GM18520 (cell line): ENCODE results near the gene NLRX1.
"Not testable (repeated sequence)": the region's sequence is repeated elsewhere in the genome, so short reads cannot be mapped to it uniquely, and the experiment has no call there.

ENCODE experiments used
- ATAC-seq: cut with Tn5 transposase; IDR thresholded peaks from one replicate; pipeline ENCODE4 v1.9.1; 2021; ENCODE audit not compliant: unreplicated experiment

Gene NLRX1

GRCh38 chr11:119206511-119207414 is 38.2 kb downstream of the NLRX1 start:
- ATAC-seq = no peak

GRCh38 chr11:119207415-119207960 is 39.0 kb downstream of the NLRX1 start:
- no peak for ATAC-seq

- ATAC-seq = no peak
Measured at GRCh38 chr11:119209186-119209585, 40.7 kb downstream of the NLRX1 start.

GRCh38 chr11:119210050-119210449 is 41.5 kb downstream of the NLRX1 start:
- no peak for ATAC-seq

- no peak for ATAC-seq
Measured at GRCh38 chr11:119218141-119218878, 49.8 kb downstream of the NLRX1 start.

- ATAC-seq = no peak
Measured at GRCh38 chr11:119222308-119222707, 53.8 kb downstream of the NLRX1 start.

- no peak for ATAC-seq
Measured at GRCh38 chr11:119222891-119223290, 54.4 kb downstream of the NLRX1 start.

- ATAC-seq = no peak
Measured at GRCh38 chr11:119223856-119224255, 55.3 kb downstream of the NLRX1 start.

GRCh38 chr11:119228535-119229287 is 60.2 kb downstream of the NLRX1 start:
- not testable (repeated sequence) for ATAC-seq

GRCh38 chr11:119229288-119229672 is 60.8 kb downstream of the NLRX1 start:
- no peak for ATAC-seq

- no peak for ATAC-seq
Measured at GRCh38 chr11:119229741-119230140, 61.2 kb downstream of the NLRX1 start.
